OCI-LY7 (cell line): ENCODE results near the gene MPV17L2. TPM values are rescaled to one million over a fixed set of nuclear protein-coding genes. Genes with fewer than 3 reads are reported as not detected.
"Not testable (repeated sequence)": the region's sequence is repeated elsewhere in the genome, so short reads cannot be mapped to it uniquely, and the experiment has no call there.

Experiments
- BruUV-seq: library from RNA; stranded (reverse); fragments of 400-500 nt; replicated peaks from 2 replicates; lab custom pipeline; 2021; lab: Mats Ljungman, UMichigan
- CTCF ChIA-PET: fragments of 300-600 bp; sonication (Branson Sonifier 250); formaldehyde crosslinking; loops from one replicate; lab custom pipeline; 2022; ENCODE audit warnings: antibody characterized with exemption; ENCODE audit not compliant: unreplicated experiment; lab: Charles Lee
- POLR2A ChIA-PET: fragments of 300-600 bp; sonication (Branson Sonifier 250); formaldehyde crosslinking; loops from one replicate; lab custom pipeline; 2022; ENCODE audit warnings: antibody characterized with exemption; lab: Charles Lee
- DNase-seq: peaks from one replicate; pipeline ENCODE4 v3.0.0-alpha.2; 2015; ENCODE audit warnings: low spot score
- H2AFZ ChIP-seq: fragments of 200-600 bp; sonication (generic), shearing (Covaris generic); 2 replicates; pipeline ENCODE4 v1.6.1; 2014; ENCODE audit warnings: mild to moderate bottlenecking, antibody characterized with exemption, low read length, moderate library complexity
- H3K27ac ChIP-seq: fragments of 200-600 bp; sonication (generic); 2 replicates; pipeline ENCODE4 v1.5.1; 2014; ENCODE audit warnings: mixed run types, low read depth, mild to moderate bottlenecking, moderate library complexity, low read length, inconsistent platforms; ENCODE audit not compliant: poor library complexity, severe bottlenecking
- H3K36me3 ChIP-seq: fragments of 200-600 bp; sonication (generic); 2 replicates; pipeline ENCODE4 v1.6.1; 2014; ENCODE audit warnings: mild to moderate bottlenecking, antibody characterized with exemption, low read length, moderate library complexity, mixed read lengths; ENCODE audit not compliant: insufficient read depth
- H3K4me1 ChIP-seq: fragments of 200-600 bp; sonication (generic); 2 replicates; pipeline ENCODE4 v1.5.1; 2014; ENCODE audit warnings: mild to moderate bottlenecking, low read length; ENCODE audit not compliant: insufficient read depth, poor library complexity, severe bottlenecking
- H3K4me2 ChIP-seq: fragments of 200-600 bp; sonication (generic); 2 replicates; pipeline ENCODE4 v1.6.1; 2014; ENCODE audit warnings: mild to moderate bottlenecking, low read length
- H3K4me3 ChIP-seq: fragments of 200-600 bp; sonication (generic); 2 replicates; pipeline ENCODE4 v1.5.1; 2014; ENCODE audit warnings: mild to moderate bottlenecking, low read depth, low read length; ENCODE audit not compliant: poor library complexity, severe bottlenecking
- H3K79me2 ChIP-seq: fragments of 200-600 bp; sonication (generic); 2 replicates; pipeline ENCODE4 v1.6.1; 2016; ENCODE audit warnings: low read depth, mild to moderate bottlenecking, low read length, moderate library complexity, mixed read lengths; ENCODE audit not compliant: insufficient read depth
- H3K9me2 ChIP-seq: fragments of 200-600 bp; sonication (generic); 2 replicates; pipeline ENCODE4 v1.6.1; 2016; ENCODE audit warnings: mild to moderate bottlenecking, low read length, mixed read lengths; ENCODE audit not compliant: insufficient read depth
- H3K9me3 ChIP-seq: fragments of 200-600 bp; sonication (generic); 2 replicates; pipeline ENCODE4 v1.6.1; 2014; ENCODE audit warnings: mild to moderate bottlenecking, mixed run types, low read length, mixed read lengths
- H4K20me1 ChIP-seq: fragments of 200-600 bp; sonication (generic); 2 replicates; pipeline ENCODE4 v1.6.1; 2014; ENCODE audit warnings: mild to moderate bottlenecking, antibody characterized with exemption, low read length, moderate library complexity, mixed read lengths; ENCODE audit not compliant: insufficient read depth
- CTCF ChIP-seq: fragments of 200-600 bp; sonication (generic); conservative IDR thresholded peaks from 2 replicates; pipeline ENCODE4 v1.5.1; 2014; ENCODE audit warnings: mild to moderate bottlenecking, antibody characterized with exemption, low read length, moderate library complexity, mixed read lengths
- EZH2phosphoT487 ChIP-seq: fragments of 200-600 bp; sonication (generic); IDR thresholded peaks from 2 replicates; pipeline ENCODE4 v1.6.1; 2018; ENCODE audit warnings: low read depth, borderline replicate concordance, mild to moderate bottlenecking, mixed run types, antibody characterized with exemption, low read length, moderate library complexity, mixed read lengths
- intact Hi-C: fragments of 100-400 bp; cut with micrococcal nuclease; formaldehyde crosslinking; loops from one replicate; pipeline ENCODE4 v1.10.0; 2022; ENCODE audit not compliant: unreplicated experiment
- total RNA-seq, 2 experiments: library from RNA; depleted of rRNA in 1 of 2; stranded (reverse); fragments of >200 nt in 1 of 2; shearing (Covaris generic) in 1 of 2; gene quantifications; 2 replicates each; pipeline ENCODE4 v1.2.3, GENCODE V29; 2014 to 2022

MPV17L2 gene
- total RNA-seq, 2 experiments from 2014 or later: 22.6 to 23.7 TPM

- ChIA-PET CTCF (interaction anchor here (0.6 to 1.2 kb wide), 4 partner anchors 44 to 120 kb away, joined by 3 to 10 read pairs (median 5); no protein-coding TSS in a partner anchor), POLR2A (interaction anchor here (0.6 to 1.3 kb wide), 2 partner anchors 45 to 51 kb away, joined by 4 read pairs; no protein-coding TSS in a partner anchor)
- TF ChIP-seq CTCF (peak; percentile 85), EZH2phosphoT487 (no peak)
- Histone ChIP-seq H2AFZ (no peak overlapping the region), H3K4me3 (no peak overlapping the region), H3K27ac (no peak overlapping the region), H3K79me2 (peaks cover 11% of the 10 kb centered on the region), H4K20me1 (no peaks in the 10 kb centered on the region), H3K36me3 (no peaks in the 10 kb centered on the region), H3K9me3 (no peaks in the 10 kb centered on the region), H3K4me1 (peaks cover 15% of the 10 kb centered on the region), H3K9me2 (no peaks in the 10 kb centered on the region), H3K4me2 (no peak overlapping the region)
- intact Hi-C loops: loop anchor here (1.0 kb wide), 2 partner anchors 43 to 202 kb away; no protein-coding TSS in a partner anchor
- BruUV-seq: no TSS peak
- DNase-seq: peak; percentile 62
Observed at GRCh38 chr19:18208098-18208951, 15.3 kb downstream of the MPV17L2 start.

- intact Hi-C loops, DNase-seq, BruUV-seq, H4K20me1 ChIP-seq, H3K79me2 ChIP-seq, H3K9me3 ChIP-seq, H3K36me3 ChIP-seq, H3K4me2 ChIP-seq, H3K4me3 ChIP-seq, H2AFZ ChIP-seq, CTCF ChIA-PET, H3K27ac ChIP-seq, H3K9me2 ChIP-seq: not testable (repeated sequence)
- H3K4me1 ChIP-seq: peaks cover 15% of the 10 kb centered on the region
- POLR2A ChIA-PET: interaction anchor here (1.0 to 1.2 kb wide), 2 partner anchors 40 to 44 kb away, joined by 4 to 5 read pairs; no protein-coding TSS in a partner anchor
Observed at GRCh38 chr19:18209912-18210311, 16.9 kb downstream of the MPV17L2 start.

- Histone ChIP-seq H3K27ac (no peak overlapping the region), H3K36me3 (no peaks in the 10 kb centered on the region), H4K20me1 (no peaks in the 10 kb centered on the region), H3K79me2 (no peaks in the 10 kb centered on the region), H2AFZ (no peak overlapping the region), H3K4me1 (peaks cover 3% of the 10 kb centered on the region), H3K4me3 (no peak overlapping the region), H3K9me3 (no peaks in the 10 kb centered on the region), H3K9me2 (no peaks in the 10 kb centered on the region), H3K4me2 (no peak overlapping the region)
- intact Hi-C loops: no loop called here
- no TSS peak for BruUV-seq
- CTCF ChIA-PET: no interaction called here
- POLR2A ChIA-PET: no interaction called here
- no peak for DNase-seq
- TF ChIP-seq CTCF (no peak), EZH2phosphoT487 (no peak)
Observed at GRCh38 chr19:18211683-18212082, 18.7 kb downstream of the MPV17L2 start.
